Uterus (tissue), 2 donors: Measurements from ENCODE around the gene HSPB6.

Source experiments
- POLR2A ChIP-seq, 2 donors: fragments of 450-650 bp; IDR thresholded peaks; one replicate each; pipeline ENCODE4 v1.6.1; 2016; ENCODE audit warnings: antibody characterized with exemption in 2 of 2, mild to moderate bottlenecking in 1 of 2, moderate library complexity in 1 of 2
- TF ChIP-seq, protein P1 (sequence below), 4 experiments: fragments of 200-600 bp in 2 of 4; fragments of 450-650 bp in 2 of 4; sonication (generic) in 2 of 4; IDR thresholded peaks; one replicate each; pipeline ENCODE4 v1.5.1; 2016 to 2019; ENCODE audit warnings: antibody characterized with exemption in 4 of 4, mild to moderate bottlenecking in 2 of 4, moderate library complexity in 1 of 4

DNA sequence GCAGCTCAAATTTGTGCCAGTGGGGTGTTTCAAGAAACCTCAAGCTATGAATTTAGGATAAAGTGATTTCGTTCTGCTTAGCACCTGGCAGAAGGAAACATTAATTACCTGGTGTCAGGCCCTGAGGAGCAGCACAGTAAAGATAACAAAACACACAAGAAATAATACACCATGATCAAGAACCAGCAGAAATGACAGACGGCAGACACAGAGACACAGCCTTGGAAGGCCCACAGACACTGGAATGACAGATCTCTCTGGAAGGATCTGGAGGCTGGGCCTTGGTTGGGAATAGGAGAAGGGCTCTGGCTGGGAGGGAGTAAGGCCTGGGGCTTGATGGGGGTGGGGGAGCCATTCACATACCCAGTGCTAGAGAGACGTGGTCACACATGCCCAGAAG, 45.0 kb upstream of the HSPB6 start:
- TF ChIP-seq, protein P1, sequence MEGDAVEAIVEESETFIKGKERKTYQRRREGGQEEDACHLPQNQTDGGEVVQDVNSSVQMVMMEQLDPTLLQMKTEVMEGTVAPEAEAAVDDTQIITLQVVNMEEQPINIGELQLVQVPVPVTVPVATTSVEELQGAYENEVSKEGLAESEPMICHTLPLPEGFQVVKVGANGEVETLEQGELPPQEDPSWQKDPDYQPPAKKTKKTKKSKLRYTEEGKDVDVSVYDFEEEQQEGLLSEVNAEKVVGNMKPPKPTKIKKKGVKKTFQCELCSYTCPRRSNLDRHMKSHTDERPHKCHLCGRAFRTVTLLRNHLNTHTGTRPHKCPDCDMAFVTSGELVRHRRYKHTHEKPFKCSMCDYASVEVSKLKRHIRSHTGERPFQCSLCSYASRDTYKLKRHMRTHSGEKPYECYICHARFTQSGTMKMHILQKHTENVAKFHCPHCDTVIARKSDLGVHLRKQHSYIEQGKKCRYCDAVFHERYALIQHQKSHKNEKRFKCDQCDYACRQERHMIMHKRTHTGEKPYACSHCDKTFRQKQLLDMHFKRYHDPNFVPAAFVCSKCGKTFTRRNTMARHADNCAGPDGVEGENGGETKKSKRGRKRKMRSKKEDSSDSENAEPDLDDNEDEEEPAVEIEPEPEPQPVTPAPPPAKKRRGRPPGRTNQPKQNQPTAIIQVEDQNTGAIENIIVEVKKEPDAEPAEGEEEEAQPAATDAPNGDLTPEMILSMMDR (IDR thresholded peaks at IDR 0.05), result no peak
- TF ChIP-seq POLR2A (IDR thresholded peaks at IDR 0.05), result no peak
